Measurements from ENCODE around the gene PMEPA1. TPM values are rescaled to one million over a fixed set of nuclear protein-coding genes. Genes with fewer than 3 reads are reported as not detected.
A peak's percentile ranks its signal among the peaks of the same experiment; 100 is the strongest.

PMEPA1 gene
- total RNA-seq, 1 donor from 2014 or later, result 26.9 TPM

- Histone ChIP-seq H3K4me1 (peaks cover 14% of the 10 kb centered on the region), H3K4me3 (no peak overlapping the region), H3K27me3 (ENCODE audit: low read depth) (no peaks in the 10 kb centered on the region), H3K27ac (no peak overlapping the region), H3K36me3 (no peaks in the 10 kb centered on the region), H3K9me3 (no peaks in the 10 kb centered on the region)
- no peak for TF ChIP-seq CTCF (IDR thresholded peaks at IDR 0.05)
- intact Hi-C loops (cut with DNase I), result no loop called here
- DNase-seq, result no peak
- ATAC-seq, result no peak
Observed at GRCh38 chr20:57666834-57667157, 43.0 kb downstream of the PMEPA1 start.

- DNase-seq (peak; percentile 36), ATAC-seq (no peak)
- intact Hi-C loops (cut with DNase I), result no loop called here
- TF ChIP-seq CTCF (IDR thresholded peaks at IDR 0.05), result no peak
- H3K36me3 ChIP-seq, result no peaks in the 10 kb centered on the region
- no peaks in the 10 kb centered on the region for H3K27me3 ChIP-seq (ENCODE audit: low read depth)
- no peaks in the 10 kb centered on the region for H3K9me3 ChIP-seq
- peaks cover 12% of the 10 kb centered on the region for H3K4me1 ChIP-seq
- no peak overlapping the region for H3K27ac ChIP-seq
- H3K4me3 ChIP-seq, result no peak overlapping the region
Observed at GRCh38 chr20:57666106-57666833, 43.5 kb downstream of the PMEPA1 start.

- Histone ChIP-seq H3K4me1 (peaks cover 14% of the 10 kb centered on the region), H3K27ac (no peak overlapping the region), H3K9me3 (no peaks in the 10 kb centered on the region), H3K27me3 (ENCODE audit: low read depth) (no peaks in the 10 kb centered on the region), H3K36me3 (no peaks in the 10 kb centered on the region), H3K4me3 (no peak overlapping the region)
- ATAC-seq (no peak), DNase-seq (peak; percentile 19)
- intact Hi-C loops (cut with DNase I), result no loop called here
- no peak for TF ChIP-seq CTCF (IDR thresholded peaks at IDR 0.05)
Observed at GRCh38 chr20:57665589-57665971, 44.2 kb downstream of the PMEPA1 start.

- H3K27me3 ChIP-seq (ENCODE audit: low read depth), result no peaks in the 10 kb centered on the region
- peak; percentile 20 for DNase-seq
- ATAC-seq, result no peak
- no peaks in the 10 kb centered on the region for H3K9me3 ChIP-seq
- H3K4me1 ChIP-seq, result peaks cover 14% of the 10 kb centered on the region
- H3K36me3 ChIP-seq, result no peaks in the 10 kb centered on the region
- no peak overlapping the region for H3K4me3 ChIP-seq
- TF ChIP-seq CTCF (IDR thresholded peaks at IDR 0.05), result no peak
- intact Hi-C loops (cut with DNase I), result no loop called here
- H3K27ac ChIP-seq, result no peak overlapping the region
Observed at GRCh38 chr20:57664924-57665588, 44.8 kb downstream of the PMEPA1 start.

GRCh38 chr20:57664476-57664875, 45.3 kb downstream of the PMEPA1 start:
- DNase-seq (peak; percentile 42), ATAC-seq (no peak)
- peaks cover 14% of the 10 kb centered on the region for H3K4me1 ChIP-seq
- intact Hi-C loops (cut with DNase I), result no loop called here
- H3K27me3 ChIP-seq (ENCODE audit: low read depth), result no peaks in the 10 kb centered on the region
- no peak overlapping the region for H3K27ac ChIP-seq
- no peak overlapping the region for H3K4me3 ChIP-seq
- H3K9me3 ChIP-seq, result no peaks in the 10 kb centered on the region
- no peak for TF ChIP-seq CTCF (IDR thresholded peaks at IDR 0.05)
- no peaks in the 10 kb centered on the region for H3K36me3 ChIP-seq

All from lower lobe of right lung (tissue), 2 donors.